SK-MEL-5 (cell line): ENCODE data around the gene PODXL2. TPM values are rescaled to one million over a fixed set of nuclear protein-coding genes. Genes with fewer than 3 reads are reported as not detected.
"Not testable (repeated sequence)": the region's sequence is repeated elsewhere in the genome, so short reads cannot be mapped to it uniquely, and the experiment has no call there.

Experiments
- DNase-seq: peaks from one replicate; pipeline ENCODE4 v3.0.0-alpha.2; 2016; ENCODE audit warnings: low read depth, low spot score
- in situ Hi-C: cut with HindIII; loops from 2 replicates; pipeline ENCODE4 v1.10.0; 2016; ENCODE audit warnings: low sequenced_read_pairs, high pct_unique_total_duplicates, low pct_unique_long_range_greater_than_20kb
- total RNA-seq: library from RNA; depleted of rRNA; stranded (reverse); fragments of >200 nt; shearing (Covaris generic); gene quantifications from 2 replicates; pipeline ENCODE4 v1.2.3, GENCODE V29; 2014

PODXL2 gene
- total RNA-seq, 1 experiment from 2014 or later, result 199 TPM

- no peak for DNase-seq
- in situ Hi-C loops, result no loop called here
Measured at GRCh38 chr3:127690106-127690505, 61.1 kb downstream of the PODXL2 start.

- in situ Hi-C loops, result no loop called here
- peak; percentile 85 for DNase-seq
Measured at GRCh38 chr3:127690823-127691452, 62.0 kb downstream of the PODXL2 start.

GRCh38 chr3:127691489-127691888, 62.5 kb downstream of the PODXL2 start:
- in situ Hi-C loops, result no loop called here
- no peak for DNase-seq

- DNase-seq, result no peak
- in situ Hi-C loops, result no loop called here
Measured at GRCh38 chr3:127691974-127692373, 63.0 kb downstream of the PODXL2 start.

- in situ Hi-C loops, result no loop called here
- no peak for DNase-seq
Measured at GRCh38 chr3:127692501-127693335, 63.7 kb downstream of the PODXL2 start.

- in situ Hi-C loops, result no loop called here
- DNase-seq, result no peak
Measured at GRCh38 chr3:127693336-127693843, 64.4 kb downstream of the PODXL2 start.

GRCh38 chr3:127694467-127695215, 65.7 kb downstream of the PODXL2 start:
- peak; percentile 71 for DNase-seq
- in situ Hi-C loops, result no loop called here

GRCh38 chr3:127697551-127698240, 68.7 kb downstream of the PODXL2 start:
- DNase-seq, result peak; percentile 88
- in situ Hi-C loops, result no loop called here

- in situ Hi-C loops, result no loop called here
- no peak for DNase-seq
Measured at GRCh38 chr3:127698286-127698685, 69.3 kb downstream of the PODXL2 start.

GRCh38 chr3:127698691-127699415, 69.9 kb downstream of the PODXL2 start:
- no peak for DNase-seq
- in situ Hi-C loops, result no loop called here

GRCh38 chr3:127699416-127700300, 70.7 kb downstream of the PODXL2 start:
- in situ Hi-C loops, result no loop called here
- no peak for DNase-seq

GRCh38 chr3:127700406-127700805, 71.4 kb downstream of the PODXL2 start:
- in situ Hi-C loops, result no loop called here
- DNase-seq, result no peak

GRCh38 chr3:127701280-127701911, 72.4 kb downstream of the PODXL2 start:
- DNase-seq, result no peak
- in situ Hi-C loops, result no loop called here

GRCh38 chr3:127702151-127702578, 73.2 kb downstream of the PODXL2 start:
- no peak for DNase-seq
- in situ Hi-C loops, result no loop called here

GRCh38 chr3:127704840-127705239, 75.9 kb downstream of the PODXL2 start:
- DNase-seq, in situ Hi-C loops: not testable (repeated sequence)

- in situ Hi-C loops, result no loop called here
- DNase-seq, result no peak
Measured at GRCh38 chr3:127706312-127706711, 77.3 kb downstream of the PODXL2 start.
